ENCODE results near the gene GRXCR2. TPM values are rescaled to one million over a fixed set of nuclear protein-coding genes. Genes with fewer than 3 reads are reported as not detected.

Gene GRXCR2
- total and polyA plus RNA-seq, 2 of the 4 experiments (the other 2 are of a cell fraction), result not detected

- H3K27me3 ChIP-seq (ENCODE audit: control insufficient read depth, insufficient read depth, low read length), result peaks cover 5% of the 10 kb centered on the region
- POLR2A ChIA-PET (ENCODE audit: unreplicated experiment), result no interaction called here
- WGBS, 2 experiments (ENCODE audit: extremely low coverage in 2 of 2, insufficient read length in 1 of 2), result no CpG with 5 or more reads among the region's 1 CpG
- no peak overlapping the region for H3K4ac ChIP-seq (ENCODE audit: low read depth, low read length)
- no peak overlapping the region for H3K56ac ChIP-seq (ENCODE audit: extremely low read depth, insufficient read depth, low read length)
- 0 out of 2 replicates have a peak, but pooled peaks cover 3% of the 10 kb centered on the region for H3K9me1 ChIP-seq (ENCODE audit: insufficient read depth, low read length)
- H2BK120ac ChIP-seq (ENCODE audit: low read depth, low read length), result no peak overlapping the region
- dilution Hi-C loops (cut with HindIII; ENCODE audit: low sequenced_read_pairs, unreplicated experiment), result no loop called here
- H2AFZ ChIP-seq (replicated peaks; ENCODE audit: low read length, poor library complexity), result no peak overlapping the region
- no peak overlapping the region for H2AK5ac ChIP-seq (ENCODE audit: low read depth, low read length)
- H3K4me3 ChIP-seq (ENCODE audit: insufficient read depth, low read depth, low read length), result no peak overlapping the region
- no peaks in the 10 kb centered on the region for H3K79me1 ChIP-seq (ENCODE audit: low read depth in 1 of 2, low read length in 2 of 2)
- no peak overlapping the region for H2AK9ac ChIP-seq (replicated peaks; ENCODE audit: low read depth, low read length, poor library complexity)
- BruUV-seq (replicated peaks), result no TSS peak
- TF ChIP-seq RCOR1 (IDR thresholded peaks at IDR 0.05; ENCODE audit: insufficient replicate concordance, low read length) (no peak), NFE2L2 (IDR thresholded peaks at IDR 0.05; ENCODE audit: low read depth, low read length) (no peak), CEBPB (IDR thresholded peaks at IDR 0.05; ENCODE audit: low read depth, low read length) (no peak)
- H3K36me3 ChIP-seq (ENCODE audit: control insufficient read depth, insufficient read depth, low read length), result no peaks in the 10 kb centered on the region
- H3K9me3 ChIP-seq (ENCODE audit: control insufficient read depth, insufficient read depth, low read length), result no peaks in the 10 kb centered on the region
- peak; percentile 15 for DNase-seq
- H3K23ac ChIP-seq (ENCODE audit: low read depth, low read length), result no peak overlapping the region
- H2BK15ac ChIP-seq (ENCODE audit: low read depth, low read length), result no peak overlapping the region
- no peak; the same call in 1 of the 2 replicates for ATAC-seq (ENCODE audit: low read depth)
- no peak overlapping the region for H3K27ac ChIP-seq (ENCODE audit: insufficient read depth, low read length)
- CTCF ChIA-PET, result interaction anchor here (0.6 to 2.5 kb wide), 2 partner anchors 14 to 421 kb away, joined by 4 to 7 read pairs; no protein-coding TSS in a partner anchor
- H3K14ac ChIP-seq (replicated peaks; ENCODE audit: low read depth, low read length), result no peak overlapping the region
- in situ Hi-C loops (cut with MboI; ENCODE audit: low sequenced_read_pairs), result no loop called here
- no peak overlapping the region for H3K9ac ChIP-seq (ENCODE audit: low read depth, low read length)
- no peak overlapping the region for H2BK20ac ChIP-seq (ENCODE audit: low read depth, low read length)
- no peak overlapping the region for H4K5ac ChIP-seq (ENCODE audit: low read depth, low read length)
- H3K18ac ChIP-seq (ENCODE audit: low read depth, low read length), result no peak overlapping the region
- H2BK5ac ChIP-seq (ENCODE audit: low read depth, low read length, poor library complexity, severe bottlenecking), result no peak overlapping the region
- no peak overlapping the region for H3K4me2 ChIP-seq (ENCODE audit: low read depth, low read length)
- H4K20me1 ChIP-seq (ENCODE audit: insufficient read depth, low read length), result no peaks in the 10 kb centered on the region
- no peaks in the 10 kb centered on the region for H3K4me1 ChIP-seq (ENCODE audit: control insufficient read depth, insufficient read depth, low read length)
- intact Hi-C loops (cut with micrococcal nuclease), result no loop called here
- no peak overlapping the region for H4K8ac ChIP-seq (ENCODE audit: low read depth in 2 of 2, low read length in 2 of 2)
- H4K91ac ChIP-seq (ENCODE audit: insufficient read depth, low read depth, low read length), result no peak overlapping the region
These were observed 29.6 kb upstream of the GRXCR2 start for GRCh38 chr5:145902421-145902820.
